Fibroblast of peridontal ligament (primary cell): Measurements from ENCODE around the gene EIF2S2.

Experiments
- DNase-seq: peaks from one replicate; pipeline ENCODE4 v3.0.0-alpha.2; 2010; ENCODE audit errors: extremely low read depth

The EIF2S2 gene

GRCh38 chr20:34120213-34120612 is 8.2 kb upstream of the EIF2S2 start:
- no peak for DNase-seq

GRCh38 chr20:34115232-34115631 is 3.2 kb upstream of the EIF2S2 start:
- no peak for DNase-seq

GRCh38 chr20:34114809-34115208 is 2.8 kb upstream of the EIF2S2 start:
- DNase-seq = no peak

- DNase-seq = peak; percentile 40
Measured at GRCh38 chr20:34112600-34113101, 608 bp upstream of the EIF2S2 start.

GRCh38 chr20:34110745-34111641 is 1.1 kb downstream of the EIF2S2 start:
- DNase-seq = peak; percentile 73

GRCh38 chr20:34110025-34110744 is 1.9 kb downstream of the EIF2S2 start:
- no peak for DNase-seq

- DNase-seq = no peak
Measured at GRCh38 chr20:34109442-34109841, 2.6 kb downstream of the EIF2S2 start.

- DNase-seq = no peak
Measured at GRCh38 chr20:34108616-34109174, 3.3 kb downstream of the EIF2S2 start.

- DNase-seq = no peak
Measured at GRCh38 chr20:34105978-34106675, 5.9 kb downstream of the EIF2S2 start.

- no peak for DNase-seq
Measured at GRCh38 chr20:34104059-34104458, 8.0 kb downstream of the EIF2S2 start.

GRCh38 chr20:34102342-34102741 is 9.7 kb downstream of the EIF2S2 start:
- no peak for DNase-seq

GRCh38 chr20:34100576-34100975 is 11.5 kb downstream of the EIF2S2 start:
- DNase-seq = no peak

- DNase-seq = no peak
Measured at GRCh38 chr20:34099675-34100074, 12.4 kb downstream of the EIF2S2 start.

GRCh38 chr20:34098570-34098969 is 13.5 kb downstream of the EIF2S2 start:
- no peak for DNase-seq

GRCh38 chr20:34096699-34097444 is 15.2 kb downstream of the EIF2S2 start:
- DNase-seq = no peak

GRCh38 chr20:34095825-34096224 is 16.2 kb downstream of the EIF2S2 start:
- no peak for DNase-seq

- DNase-seq = no peak
Measured at GRCh38 chr20:34093895-34094294, 18.1 kb downstream of the EIF2S2 start.

- DNase-seq = no peak
Measured at GRCh38 chr20:34091637-34092200, 20.3 kb downstream of the EIF2S2 start.

- no peak for DNase-seq
Measured at GRCh38 chr20:34090645-34091044, 21.4 kb downstream of the EIF2S2 start.

- no peak for DNase-seq
Measured at GRCh38 chr20:34089655-34090345, 22.2 kb downstream of the EIF2S2 start.
